Kidney (tissue), 14 donors: ENCODE measurements around the gene FBXO34. TPM values are rescaled to one million over a fixed set of nuclear protein-coding genes. Genes with fewer than 3 reads are reported as not detected.

Source experiments
- DNase-seq, 5 donors: peaks; one replicate each; pipeline ENCODE4 v3.0.0-alpha.2; 2013 to 2020
- FAIRE-seq: peaks from 2 replicates; lab custom pipeline; 2012; peaks lifted over from hg19 to GRCh38; lab: Jason Lieb, UNC
- H3K27ac ChIP-seq, 2 donors: one replicate each; pipeline ENCODE4 v1.7.0; 2013; ENCODE audit warnings: low read depth in 2 of 2, low read length in 2 of 2, inconsistent platforms in 1 of 2
- H3K27me3 ChIP-seq: one replicate; pipeline ENCODE4 v1.7.1; 2013; ENCODE audit warnings: low read length, inconsistent platforms; ENCODE audit not compliant: control insufficient read depth, insufficient read depth
- H3K36me3 ChIP-seq, 3 donors: one replicate each; pipeline versions ENCODE4 v1.7.0 to v1.7.1; 2013; ENCODE audit warnings: low read length in 3 of 3, control low read depth in 1 of 3, inconsistent platforms in 1 of 3; ENCODE audit not compliant: insufficient read depth in 3 of 3, control insufficient read depth in 2 of 3
- H3K4me1 ChIP-seq, 3 donors: one replicate each; pipeline versions ENCODE4 v1.7.0 to v1.7.1; 2013; ENCODE audit warnings: low read length in 3 of 3, inconsistent platforms in 1 of 3, low read depth in 1 of 3; ENCODE audit not compliant: control insufficient read depth in 2 of 3, insufficient read depth in 2 of 3
- H3K4me3 ChIP-seq, 3 donors: one replicate each; pipeline versions ENCODE4 v1.7.0 to v1.8.1; 2013; ENCODE audit warnings: low read length in 3 of 3, control low read depth in 1 of 3, inconsistent platforms in 1 of 3
- H3K9ac ChIP-seq, 3 donors: one replicate each; pipeline versions ENCODE4 v1.7.0 to v1.7.1; 2013; ENCODE audit warnings: low read length in 3 of 3, control low read depth in 1 of 3, inconsistent platforms in 1 of 3
- H3K9me3 ChIP-seq, 3 donors: one replicate each; pipeline versions ENCODE4 v1.7.0 to v1.7.1; 2013; ENCODE audit warnings: low read length in 3 of 3, control low read depth in 1 of 3, inconsistent platforms in 1 of 3; ENCODE audit not compliant: control insufficient read depth in 2 of 3, insufficient read depth in 1 of 3
- intact Hi-C: fragments of 100-400 bp; cut with DNase I; formaldehyde crosslinking; loops from one replicate; pipeline ENCODE4 v1.11.1; 2022
- polyA plus RNA-seq: library from polyadenylated mRNA; stranded (reverse); fragments of 350-450 nt; fragmentation: Illumina TruSeq; extraction: RNeasy Lipid Tissue Mini Kit (QIAGEN cat#74804); gene quantifications from one replicate; pipeline ENCODE4 v1.2.3, GENCODE V29; 2014; ENCODE audit warnings: low read depth, low replicate concordance; ENCODE audit not compliant: insufficient read depth
- total RNA-seq: library from RNA; stranded (reverse); fragmentation: NEBNext Ultra II Directional; extraction: Animal tissue kit (Norgen Biotek cat#: 25700); gene quantifications from one replicate; pipeline ENCODE4 v1.2.1, GENCODE V29; 2021
- TF ChIP-seq, protein P1 (sequence below): IDR thresholded peaks from 3 replicates; pipeline ENCODE4 v1.5.1; 2012; ENCODE audit warnings: mild to moderate bottlenecking, moderate library complexity, borderline replicate concordance; ENCODE audit not compliant: insufficient read depth; ENCODE audit errors: extremely low read depth
- donor health status: control.
- donor health status: control.
- donor health status: control.
- donor health status: control.
- donor health status: control.
- donor health status: DM: yes; HTN: yes; CAD: no.
- donor health status: Normal renal cell carcinoma (clear cell type).

The FBXO34 gene
- total and polyA plus RNA-seq, 2 donors from 2014 or later = 12.8 to 38.5 TPM

DNA sequence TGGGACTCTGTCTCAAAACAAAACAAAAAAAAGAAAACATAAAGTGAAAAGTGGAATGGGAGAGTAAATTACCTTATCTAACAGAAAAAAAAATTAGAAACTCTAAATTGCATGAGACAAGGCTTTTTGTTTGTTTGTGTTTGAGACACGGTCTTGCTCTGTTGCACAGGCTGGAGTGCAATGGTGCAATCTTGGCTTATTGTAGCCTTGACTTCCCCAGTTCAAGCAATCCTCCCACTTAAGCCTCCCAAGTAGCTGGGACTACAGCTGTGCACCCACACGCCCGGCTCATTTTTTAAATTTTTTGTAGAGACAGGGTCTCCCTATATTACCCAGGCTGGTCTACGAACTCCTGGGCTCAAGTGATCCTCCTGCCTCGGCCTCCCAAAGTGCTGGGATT lies 17.9 kb upstream of the FBXO34 start:
- intact Hi-C loops = no loop called here
- H3K4me3 ChIP-seq = no peak overlapping the region
- no peak for FAIRE-seq

DNA sequence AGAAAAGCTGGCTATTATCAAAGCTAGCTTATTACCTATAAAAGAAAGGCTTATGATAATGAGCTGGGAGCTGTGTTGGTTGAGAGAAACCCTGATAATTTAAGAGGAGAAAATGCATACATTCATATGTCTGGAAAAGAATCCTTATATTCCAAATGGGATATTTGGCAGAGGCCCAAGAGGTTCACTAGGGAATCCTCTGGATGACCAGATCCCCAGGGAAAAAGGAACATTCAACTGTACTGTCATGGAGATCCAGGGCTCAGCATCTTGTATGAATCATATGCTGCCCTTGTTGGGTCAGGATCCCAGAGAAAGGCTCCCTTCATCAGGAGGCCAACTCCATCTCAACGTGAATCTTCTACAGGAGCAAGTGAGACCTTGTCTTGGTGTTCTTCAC lies 16.6 kb upstream of the FBXO34 start:
- Histone ChIP-seq H3K36me3 (no peaks in the 10 kb centered on the region), H3K9me3 (no peaks in the 10 kb centered on the region)
- FAIRE-seq = no peak

More for the DNA sequence above, 17.9 kb upstream of the FBXO34 start:
- no peak overlapping the region for H3K9ac ChIP-seq
- H3K27ac ChIP-seq = no peak overlapping the region
- TF ChIP-seq, protein P1, sequence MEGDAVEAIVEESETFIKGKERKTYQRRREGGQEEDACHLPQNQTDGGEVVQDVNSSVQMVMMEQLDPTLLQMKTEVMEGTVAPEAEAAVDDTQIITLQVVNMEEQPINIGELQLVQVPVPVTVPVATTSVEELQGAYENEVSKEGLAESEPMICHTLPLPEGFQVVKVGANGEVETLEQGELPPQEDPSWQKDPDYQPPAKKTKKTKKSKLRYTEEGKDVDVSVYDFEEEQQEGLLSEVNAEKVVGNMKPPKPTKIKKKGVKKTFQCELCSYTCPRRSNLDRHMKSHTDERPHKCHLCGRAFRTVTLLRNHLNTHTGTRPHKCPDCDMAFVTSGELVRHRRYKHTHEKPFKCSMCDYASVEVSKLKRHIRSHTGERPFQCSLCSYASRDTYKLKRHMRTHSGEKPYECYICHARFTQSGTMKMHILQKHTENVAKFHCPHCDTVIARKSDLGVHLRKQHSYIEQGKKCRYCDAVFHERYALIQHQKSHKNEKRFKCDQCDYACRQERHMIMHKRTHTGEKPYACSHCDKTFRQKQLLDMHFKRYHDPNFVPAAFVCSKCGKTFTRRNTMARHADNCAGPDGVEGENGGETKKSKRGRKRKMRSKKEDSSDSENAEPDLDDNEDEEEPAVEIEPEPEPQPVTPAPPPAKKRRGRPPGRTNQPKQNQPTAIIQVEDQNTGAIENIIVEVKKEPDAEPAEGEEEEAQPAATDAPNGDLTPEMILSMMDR = no peak
- H3K27me3 ChIP-seq = no peaks in the 10 kb centered on the region
- H3K36me3 ChIP-seq = no peaks in the 10 kb centered on the region
- no peak for DNase-seq
- no peaks in the 10 kb centered on the region for H3K9me3 ChIP-seq
- H3K4me1 ChIP-seq = no peaks in the 10 kb centered on the region

DNA sequence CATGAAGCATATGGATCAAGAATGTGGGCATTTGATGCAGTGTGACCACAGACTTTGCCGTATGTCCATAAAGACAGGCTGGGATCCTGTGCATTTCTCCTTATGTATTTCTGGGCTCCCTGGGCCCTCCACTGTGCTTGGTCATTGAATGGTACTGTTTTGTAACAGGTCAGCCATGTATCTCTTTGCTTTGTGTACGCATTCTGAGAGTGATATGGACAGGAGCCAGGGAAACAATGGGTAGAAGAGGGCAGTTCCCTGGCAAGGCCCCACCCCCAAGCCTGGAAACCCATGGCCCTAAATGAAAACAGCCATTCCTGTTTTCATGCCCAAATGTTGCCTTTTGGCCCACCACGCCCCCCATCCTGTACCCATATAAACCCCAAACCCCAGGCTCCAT lies 15.2 kb upstream of the FBXO34 start:
- H3K4me3 ChIP-seq = no peak overlapping the region
- TF ChIP-seq, protein P1 = no peak
- no peaks in the 10 kb centered on the region for H3K4me1 ChIP-seq
- H3K36me3 ChIP-seq = no peaks in the 10 kb centered on the region
- no peak overlapping the region for H3K9ac ChIP-seq
- H3K27me3 ChIP-seq = no peaks in the 10 kb centered on the region
- H3K27ac ChIP-seq = no peak overlapping the region
- H3K9me3 ChIP-seq = no peaks in the 10 kb centered on the region
- intact Hi-C loops = no loop called here
- DNase-seq (no peak), FAIRE-seq (no peak)

More for the DNA sequence above, 16.6 kb upstream of the FBXO34 start:
- TF ChIP-seq, protein P1 = no peak
- H3K4me1 ChIP-seq = no peaks in the 10 kb centered on the region
- no peak overlapping the region for H3K9ac ChIP-seq
- intact Hi-C loops = no loop called here
- no peak overlapping the region for H3K27ac ChIP-seq
- no peak overlapping the region for H3K4me3 ChIP-seq
- H3K27me3 ChIP-seq = no peaks in the 10 kb centered on the region
- no peak for DNase-seq

DNA sequence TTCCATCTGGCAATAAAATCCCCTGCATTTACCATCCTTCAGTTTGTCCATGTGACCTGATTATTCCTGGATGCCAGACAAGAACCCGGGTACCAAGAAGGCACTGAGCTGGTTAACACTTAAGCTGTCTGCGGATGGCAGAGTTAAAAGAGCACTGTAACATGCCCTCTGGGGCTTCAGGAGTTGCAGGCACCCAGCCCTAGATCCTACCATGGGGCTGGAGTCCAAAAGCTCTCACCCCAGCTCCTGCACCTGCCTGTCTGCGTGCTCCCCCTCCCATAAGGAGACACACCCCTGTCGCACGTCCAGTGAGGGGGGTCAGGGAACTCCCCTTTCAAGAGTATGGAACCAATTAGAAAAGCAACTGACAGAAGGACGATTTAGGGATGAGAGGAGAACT lies 14.6 kb upstream of the FBXO34 start:
- intact Hi-C loops = no loop called here
- FAIRE-seq = no peak
- Histone ChIP-seq H3K27me3 (no peaks in the 10 kb centered on the region), H3K4me1 (no peaks in the 10 kb centered on the region), H3K4me3 (no peak overlapping the region), H3K27ac (no peak overlapping the region), H3K36me3 (no peaks in the 10 kb centered on the region), H3K9ac (no peak overlapping the region), H3K9me3 (no peaks in the 10 kb centered on the region)
- TF ChIP-seq, protein P1 = no peak
- DNase-seq = no peak
